ENCODE measurements around the gene DEGS2.

DNA sequence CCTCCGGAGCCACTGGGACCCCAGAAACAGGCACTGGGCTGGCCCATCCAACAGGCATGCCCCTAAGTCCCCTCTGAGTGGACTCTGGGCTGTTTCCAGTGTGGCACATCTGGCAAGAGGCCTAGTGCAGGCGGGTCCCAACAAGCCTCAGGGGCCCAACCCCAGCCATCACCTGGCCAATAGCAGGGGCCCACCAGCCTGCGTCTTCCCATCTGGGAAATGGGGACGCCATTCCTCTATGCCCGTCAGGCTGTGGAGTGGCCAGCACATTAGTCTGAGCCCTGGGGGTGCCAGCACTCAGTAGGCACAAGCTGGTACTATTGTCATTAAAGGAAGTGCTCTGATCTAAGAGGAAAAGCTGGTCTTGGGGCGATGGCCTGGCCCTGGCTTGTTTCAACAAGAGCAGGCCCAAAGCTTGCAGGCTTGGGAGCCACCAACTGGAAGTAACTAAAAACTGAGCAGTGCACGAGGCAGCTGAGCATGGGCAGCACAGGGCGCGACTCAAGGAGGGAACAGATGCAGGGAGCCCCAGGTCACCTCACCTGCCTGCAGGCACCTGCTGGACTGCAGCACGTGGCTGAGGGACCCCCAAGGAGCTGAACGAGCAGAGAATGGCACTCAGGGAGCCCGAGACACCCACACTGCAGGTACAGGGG lies 8.4 kb downstream of the DEGS2 start:
- TF ChIP-seq CTCF (conservative IDR thresholded peaks at IDR 0.05 in 1 of 2, IDR thresholded peaks at IDR 0.05 in 1 of 2; ENCODE audit: extremely low read depth in 1 of 2, insufficient read depth in 1 of 2, low read depth in 1 of 2, low read length in 2 of 2) (peak in 1 of 2 donors; percentile 18), EZH2 (IDR thresholded peaks at IDR 0.05; ENCODE audit: borderline replicate concordance, low read length) (no peak)
